Natural killer cell treated with Interleukin-12 subunit alpha and Interleukin-12 subunit beta and Interleukin-15 and Interleukin-18, amount 100 ng/mL, for 72 hours (primary cell): ENCODE results near the gene PIAS1. TPM values are rescaled to one million over a fixed set of nuclear protein-coding genes. Genes with fewer than 3 reads are reported as not detected.

ENCODE experiments used
- ATAC-seq, 2 donors: fragments of 150-1000 bp; cut with Tn5 transposase in 1 of 2; sonication (Bioruptor Pico), chemical (Tn5 transposase) in 1 of 2; 2 replicates each; pipeline ENCODE4 v1.10.0; 2021
- DNase-seq: peaks from one replicate; pipeline ENCODE4 v3.0.0; 2022; ENCODE audit warnings: low spot score
- H3K27ac Mint-ChIP-seq, 2 donors: 1 replicate in 1 of 2; 2 replicates in 1 of 2; pipeline ENCODE4 v1.8.0; 2022; ENCODE audit warnings: mixed read lengths in 2 of 2, mild to moderate bottlenecking in 1 of 2, moderate library complexity in 1 of 2
- H3K27me3 Mint-ChIP-seq, 2 donors: 1 replicate in 1 of 2; 2 replicates in 1 of 2; pipeline ENCODE4 v1.8.0; 2022; ENCODE audit warnings: mixed read lengths in 2 of 2
- H3K36me3 Mint-ChIP-seq: one replicate; pipeline ENCODE4 v1.8.0; 2022; ENCODE audit warnings: mixed read lengths
- H3K4me1 Mint-ChIP-seq, 2 donors: 1 replicate in 1 of 2; 2 replicates in 1 of 2; pipeline ENCODE4 v1.8.0; 2022; ENCODE audit warnings: low read depth in 2 of 2, mixed read lengths in 2 of 2, mild to moderate bottlenecking in 1 of 2
- H3K4me3 Mint-ChIP-seq: one replicate; pipeline ENCODE4 v1.8.0; 2022; ENCODE audit warnings: mixed read lengths
- H3K9me3 Mint-ChIP-seq: 2 replicates; pipeline ENCODE4 v1.8.0; 2022; ENCODE audit warnings: mixed read lengths
- total RNA-seq, 2 donors: library from RNA; stranded (reverse); gene quantifications; one replicate each; pipeline ENCODE4 v1.2.3, GENCODE V29; 2022

The PIAS1 gene
- total RNA-seq, 2 donors from 2014 or later: 35.0 to 50.4 TPM

DNA sequence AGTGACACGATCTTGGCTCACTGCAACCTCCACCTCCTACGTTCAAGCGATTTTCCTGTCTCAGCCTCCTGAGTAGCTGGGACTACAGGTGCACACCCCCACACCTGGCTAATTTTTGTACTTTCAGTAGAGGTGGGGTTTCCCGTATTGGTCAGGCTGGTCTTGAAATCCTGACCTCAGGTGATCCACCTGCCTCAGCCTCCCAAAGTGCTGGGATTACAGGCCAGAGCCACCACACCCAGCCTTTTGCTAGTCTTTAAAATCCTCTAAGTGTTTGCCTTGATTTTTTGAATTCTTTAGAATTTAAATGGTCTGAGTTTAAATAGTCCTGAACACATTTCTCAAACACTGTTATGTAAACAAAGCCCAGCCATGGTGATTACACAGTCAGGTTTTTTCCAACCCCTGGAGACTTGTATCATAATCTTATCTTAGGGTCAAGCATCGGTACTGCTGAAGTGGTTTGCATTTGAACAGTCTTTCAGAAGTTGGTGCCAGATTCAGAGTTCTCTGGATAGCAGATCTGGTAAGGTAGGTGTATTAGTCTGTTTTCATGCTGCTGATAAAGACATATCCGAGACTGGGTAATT lies 28.2 kb upstream of the PIAS1 start:
- Mint-ChIP-seq H3K4me3 (no peak overlapping the region), H3K27ac (no peak overlapping the region), H3K27me3 (peaks cover 9 to 13% of the 10 kb centered on the region in 2 donors), H3K4me1 (no peaks in the 10 kb centered on the region), H3K36me3 (no peaks in the 10 kb centered on the region), H3K9me3 (no peaks in the 10 kb centered on the region)
- DNase-seq (no peak), ATAC-seq (no peak)

DNA sequence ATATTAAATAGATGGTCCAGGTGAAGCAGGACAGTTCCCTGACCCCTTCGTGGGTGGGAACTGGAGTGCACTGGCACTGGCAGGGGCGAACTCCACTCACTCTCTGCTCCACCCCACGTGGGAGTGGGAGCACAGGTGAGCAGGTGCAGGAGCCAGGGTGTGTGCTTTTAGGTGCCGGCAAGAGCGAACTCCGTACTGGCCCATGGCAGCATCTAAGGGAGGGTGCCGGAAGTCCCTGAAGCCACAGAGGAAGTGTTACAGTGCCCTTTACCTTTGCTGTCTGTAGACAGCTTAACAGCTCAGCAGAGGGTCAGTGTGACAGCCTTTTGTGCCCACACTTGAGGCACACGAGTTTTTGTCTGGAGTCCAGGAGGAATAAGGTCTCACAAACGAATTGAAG lies 26.7 kb upstream of the PIAS1 start:
- H3K27me3 Mint-ChIP-seq: peaks cover 12 to 14% of the 10 kb centered on the region in 2 donors
- no peak for ATAC-seq
- DNase-seq: no peak
- H3K4me3 Mint-ChIP-seq: no peak overlapping the region
- no peaks in the 10 kb centered on the region for H3K9me3 Mint-ChIP-seq
- no peak overlapping the region for H3K27ac Mint-ChIP-seq
- no peaks in the 10 kb centered on the region for H3K36me3 Mint-ChIP-seq
- H3K4me1 Mint-ChIP-seq: no peaks in the 10 kb centered on the region

DNA sequence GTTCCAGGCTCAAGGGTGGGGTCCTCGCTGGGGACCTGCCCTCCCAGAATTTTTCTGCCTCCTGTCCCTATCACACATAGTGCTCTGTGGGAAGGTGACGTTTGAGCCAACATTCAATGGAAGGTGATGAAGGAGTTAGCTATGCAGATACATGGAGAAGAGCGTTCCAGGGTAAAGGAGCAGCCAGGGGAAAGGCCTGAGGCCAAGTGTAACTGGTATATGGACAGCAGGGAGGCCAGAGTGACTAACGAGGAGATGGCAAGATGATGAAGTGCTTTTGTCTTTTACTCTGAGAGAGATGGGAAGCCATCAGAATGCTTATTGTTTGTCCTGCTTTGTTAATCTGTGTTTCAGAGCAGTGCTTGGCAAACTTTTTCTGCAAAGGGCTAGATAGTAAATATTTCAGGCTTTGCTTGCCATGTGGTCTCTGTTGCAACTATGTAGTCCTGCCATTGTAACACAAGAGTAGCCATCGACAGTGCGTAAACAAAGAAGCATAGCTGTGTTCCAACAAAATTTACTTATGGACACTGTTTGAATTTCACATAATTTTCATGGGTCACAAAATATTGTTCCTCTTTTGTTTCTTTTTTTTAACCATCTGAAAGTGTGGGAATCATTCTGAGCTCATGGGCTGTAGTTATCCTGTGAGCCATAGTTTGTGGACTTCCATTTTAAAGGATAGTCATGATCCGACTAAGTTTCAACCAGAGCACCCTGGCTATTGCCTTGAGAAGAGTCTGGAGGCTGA lies 25.8 kb upstream of the PIAS1 start:
- peaks cover 14 to 15% of the 10 kb centered on the region in 2 donors for H3K27me3 Mint-ChIP-seq

DNA sequence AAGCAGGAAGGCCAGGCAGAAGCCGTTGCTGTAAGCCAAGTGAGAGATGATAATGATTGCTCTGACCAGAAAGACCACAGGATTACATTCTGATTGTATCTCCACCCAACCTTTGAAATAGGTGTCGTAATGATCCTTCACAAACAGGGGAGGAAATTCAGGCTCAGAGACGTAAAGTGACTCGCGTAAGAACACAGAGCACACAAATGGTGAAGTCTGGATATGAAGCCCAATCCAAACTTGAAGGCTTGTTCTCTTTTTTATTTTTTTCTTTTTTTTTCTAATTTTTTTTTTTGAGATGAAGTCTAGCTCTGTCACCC lies 25.3 kb upstream of the PIAS1 start:
- H3K4me1 Mint-ChIP-seq: no peaks in the 10 kb centered on the region
- H3K9me3 Mint-ChIP-seq: no peaks in the 10 kb centered on the region
- no peak overlapping the region for H3K27ac Mint-ChIP-seq
- peaks cover 18 to 19% of the 10 kb centered on the region in 2 donors for H3K27me3 Mint-ChIP-seq
- no peak for DNase-seq
- peak in 1 of 2 donors; percentile 31 for ATAC-seq
- H3K4me3 Mint-ChIP-seq: no peak overlapping the region
- H3K36me3 Mint-ChIP-seq: no peaks in the 10 kb centered on the region

More for the DNA sequence above, 25.8 kb upstream of the PIAS1 start:
- no peaks in the 10 kb centered on the region for H3K4me1 Mint-ChIP-seq
- ATAC-seq: no peak
- H3K36me3 Mint-ChIP-seq: no peaks in the 10 kb centered on the region
- H3K27ac Mint-ChIP-seq: no peak overlapping the region
- no peak for DNase-seq
- H3K4me3 Mint-ChIP-seq: no peak overlapping the region
- no peaks in the 10 kb centered on the region for H3K9me3 Mint-ChIP-seq

DNA sequence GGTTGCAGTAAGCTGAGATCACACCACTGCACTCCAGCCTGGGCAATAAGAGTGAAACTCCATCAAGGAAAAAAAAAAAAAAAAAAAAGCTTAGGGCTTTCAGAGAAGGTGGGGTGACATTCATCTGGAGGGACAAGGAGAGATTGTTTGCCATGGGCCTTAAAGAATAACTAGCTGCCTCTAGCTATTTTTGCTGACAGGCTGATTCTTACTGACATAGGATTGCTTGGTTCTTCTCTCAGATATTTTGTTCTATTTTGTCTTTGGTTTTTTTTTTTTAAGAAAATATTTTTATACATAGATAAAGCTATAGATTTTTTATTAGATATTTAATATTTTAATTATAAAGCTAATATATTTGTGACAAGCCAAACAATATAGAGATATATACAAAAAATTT lies 24.2 kb upstream of the PIAS1 start:
- H3K4me1 Mint-ChIP-seq: no peaks in the 10 kb centered on the region

DNA sequence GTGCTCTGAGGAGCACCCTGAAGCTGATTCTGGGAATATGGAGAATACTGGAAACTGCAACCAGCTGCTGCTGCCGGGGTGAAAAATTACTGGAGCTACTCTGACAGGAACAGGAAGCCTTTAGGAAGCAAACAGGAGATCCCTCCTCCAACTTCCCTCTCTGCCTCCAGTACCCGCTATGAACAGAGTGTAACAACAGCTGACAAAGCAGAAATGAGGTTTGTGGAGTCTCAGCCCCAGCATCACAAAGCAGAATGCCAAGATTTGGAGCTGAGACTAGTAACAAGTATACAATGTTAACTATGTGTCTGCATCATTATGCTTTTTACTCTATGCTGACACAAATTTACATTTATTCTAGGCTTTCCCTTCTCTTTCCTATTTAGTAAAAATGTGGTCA lies 22.7 kb upstream of the PIAS1 start:
- Mint-ChIP-seq H3K27ac (no peak overlapping the region), H3K36me3 (no peaks in the 10 kb centered on the region), H3K9me3 (no peaks in the 10 kb centered on the region), H3K27me3 (peaks cover 29% of the 10 kb centered on the region in 2 donors), H3K4me1 (no peaks in the 10 kb centered on the region), H3K4me3 (no peak overlapping the region)
- no peak for ATAC-seq
- no peak for DNase-seq

More for the DNA sequence above, 24.2 kb upstream of the PIAS1 start:
- no peaks in the 10 kb centered on the region for H3K9me3 Mint-ChIP-seq
- no peak overlapping the region for H3K27ac Mint-ChIP-seq
- no peaks in the 10 kb centered on the region for H3K36me3 Mint-ChIP-seq
- ATAC-seq (no peak), DNase-seq (no peak)
- H3K4me3 Mint-ChIP-seq: no peak overlapping the region
- H3K27me3 Mint-ChIP-seq: peaks cover 25 to 27% of the 10 kb centered on the region in 2 donors

DNA sequence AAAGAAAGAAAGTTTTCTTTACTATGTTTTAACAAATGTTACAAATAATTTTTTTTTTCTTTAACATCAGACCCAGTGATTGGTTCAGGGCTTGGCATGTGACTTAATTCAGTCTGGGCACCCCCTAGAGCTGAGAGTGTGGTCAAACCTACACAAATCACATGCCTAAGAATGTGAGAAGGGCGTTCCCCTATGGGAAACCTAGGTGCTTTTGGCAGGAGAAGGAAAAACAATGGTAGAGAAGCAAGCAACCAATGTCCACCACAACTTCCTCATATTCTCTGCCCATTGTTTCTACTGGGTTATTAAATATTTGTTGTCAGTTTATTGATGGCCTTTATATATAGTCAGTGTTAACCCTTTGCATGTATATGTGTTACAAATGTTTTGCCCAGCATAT lies 21.4 kb upstream of the PIAS1 start:
- Mint-ChIP-seq H3K27me3 (peaks cover 32 to 34% of the 10 kb centered on the region in 2 donors), H3K36me3 (no peaks in the 10 kb centered on the region), H3K27ac (no peak overlapping the region), H3K4me1 (peaks cover 7 to 10% of the 10 kb centered on the region in 2 donors), H3K4me3 (no peak overlapping the region), H3K9me3 (no peaks in the 10 kb centered on the region)
- DNase-seq: no peak
- no peak for ATAC-seq

DNA sequence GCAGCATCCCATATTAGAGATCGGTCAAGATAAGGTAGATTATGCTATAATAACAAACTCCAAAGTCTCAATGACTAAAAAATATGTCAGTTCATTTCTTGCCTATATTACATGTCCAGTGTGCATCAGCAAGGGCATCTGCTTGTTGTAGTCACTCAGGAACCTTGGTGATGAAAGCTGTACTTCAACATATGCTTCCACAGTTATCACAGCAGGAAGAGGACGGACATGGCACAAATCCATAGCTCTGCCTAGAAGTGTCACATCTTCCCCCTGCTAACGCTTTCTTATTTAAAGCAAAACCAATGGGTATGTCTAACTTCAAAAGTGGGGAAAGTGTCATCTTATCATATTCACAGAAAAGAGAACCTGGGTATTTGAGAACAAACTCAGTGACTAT lies 20.0 kb upstream of the PIAS1 start:
- Mint-ChIP-seq H3K27me3 (peaks cover 34 to 41% of the 10 kb centered on the region in 2 donors), H3K4me1 (peaks cover 7 to 14% of the 10 kb centered on the region in 2 donors), H3K27ac (no peak overlapping the region), H3K4me3 (no peak overlapping the region), H3K36me3 (no peaks in the 10 kb centered on the region), H3K9me3 (no peaks in the 10 kb centered on the region)
- DNase-seq (no peak), ATAC-seq (no peak)

DNA sequence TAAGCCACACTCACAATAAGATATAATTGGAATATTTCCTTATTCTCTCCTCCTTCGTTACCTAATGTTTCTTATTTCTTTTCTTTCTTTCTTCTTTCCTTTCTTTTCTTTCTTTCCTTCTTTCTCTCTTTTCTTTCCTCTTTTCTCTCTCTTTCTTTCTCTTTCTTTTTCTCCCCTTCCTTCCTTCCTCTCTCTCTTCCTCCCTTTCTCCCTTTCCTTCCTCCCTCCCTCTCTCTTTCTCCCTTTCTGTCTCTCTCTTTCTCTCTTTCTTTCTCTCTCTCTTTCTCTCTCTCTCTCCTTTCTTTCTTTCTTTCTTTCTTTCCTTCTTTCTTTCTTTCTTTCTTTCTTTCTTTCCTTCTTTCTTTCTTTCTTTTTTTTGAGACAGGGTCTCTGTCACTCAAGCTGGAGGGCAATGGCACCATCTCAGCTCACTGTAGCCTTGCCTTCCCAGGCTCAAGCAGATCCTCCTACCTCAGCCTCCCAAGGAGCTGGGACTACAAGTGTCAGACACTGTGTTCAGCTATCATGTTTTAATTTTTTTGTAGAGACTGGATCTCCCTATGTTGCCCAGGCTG lies 19.3 kb upstream of the PIAS1 start:
- H3K4me1 Mint-ChIP-seq: peaks cover 7 to 14% of the 10 kb centered on the region in 2 donors
- no peak for DNase-seq
- H3K27ac Mint-ChIP-seq: no peak overlapping the region
- H3K27me3 Mint-ChIP-seq: peaks cover 38 to 44% of the 10 kb centered on the region in 2 donors
- no peak overlapping the region for H3K4me3 Mint-ChIP-seq
- H3K36me3 Mint-ChIP-seq: no peaks in the 10 kb centered on the region
- no peak for ATAC-seq
- H3K9me3 Mint-ChIP-seq: no peaks in the 10 kb centered on the region

DNA sequence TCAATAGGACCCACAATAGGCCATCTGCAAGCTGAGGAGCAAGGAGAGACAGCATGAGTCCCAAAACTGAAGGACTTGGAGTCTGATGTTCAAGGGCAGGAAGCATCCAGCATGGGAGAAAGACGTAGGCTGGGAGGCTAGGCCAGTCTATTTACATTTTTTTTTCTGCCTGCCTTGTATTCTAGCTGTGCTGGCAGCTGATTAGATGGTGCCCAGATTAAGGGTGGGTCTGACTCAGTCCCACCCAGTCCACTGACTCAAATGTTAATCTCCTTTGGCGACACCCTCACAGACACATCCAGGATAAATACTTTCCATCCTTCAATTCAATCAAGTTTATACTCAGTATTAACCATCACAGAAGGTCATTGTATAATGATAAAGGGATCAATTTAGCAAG lies 15.9 kb upstream of the PIAS1 start:
- Mint-ChIP-seq H3K27me3 (peaks cover 33 to 43% of the 10 kb centered on the region in 2 donors), H3K36me3 (no peaks in the 10 kb centered on the region), H3K4me3 (no peak overlapping the region), H3K4me1 (peaks cover 7 to 14% of the 10 kb centered on the region in 2 donors), H3K27ac (no peak overlapping the region), H3K9me3 (no peaks in the 10 kb centered on the region)
- DNase-seq (no peak), ATAC-seq (no peak)

DNA sequence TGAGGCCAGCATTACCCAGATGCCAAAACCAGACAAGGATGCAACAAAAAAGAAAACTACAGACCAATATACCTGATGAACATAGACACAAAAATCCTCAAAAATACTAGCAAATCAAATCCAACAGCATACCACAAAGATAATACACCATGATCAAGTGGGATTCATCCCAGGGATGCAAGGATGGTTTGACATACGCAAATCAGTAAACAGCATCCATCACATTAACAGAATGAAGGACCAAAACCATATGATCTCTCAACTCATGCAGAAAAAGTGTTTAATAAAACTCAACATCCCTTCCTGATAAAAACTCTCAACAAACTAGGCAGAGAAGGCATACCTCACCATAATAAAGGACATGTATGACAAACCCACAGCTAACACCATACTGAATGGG lies 14.0 kb upstream of the PIAS1 start:
- Mint-ChIP-seq H3K27me3 (peaks cover 22 to 28% of the 10 kb centered on the region in 2 donors), H3K4me3 (no peak overlapping the region), H3K36me3 (no peaks in the 10 kb centered on the region), H3K27ac (no peak overlapping the region), H3K4me1 (peaks cover 7 to 14% of the 10 kb centered on the region in 2 donors), H3K9me3 (no peaks in the 10 kb centered on the region)
- ATAC-seq: no peak
- no peak for DNase-seq

DNA sequence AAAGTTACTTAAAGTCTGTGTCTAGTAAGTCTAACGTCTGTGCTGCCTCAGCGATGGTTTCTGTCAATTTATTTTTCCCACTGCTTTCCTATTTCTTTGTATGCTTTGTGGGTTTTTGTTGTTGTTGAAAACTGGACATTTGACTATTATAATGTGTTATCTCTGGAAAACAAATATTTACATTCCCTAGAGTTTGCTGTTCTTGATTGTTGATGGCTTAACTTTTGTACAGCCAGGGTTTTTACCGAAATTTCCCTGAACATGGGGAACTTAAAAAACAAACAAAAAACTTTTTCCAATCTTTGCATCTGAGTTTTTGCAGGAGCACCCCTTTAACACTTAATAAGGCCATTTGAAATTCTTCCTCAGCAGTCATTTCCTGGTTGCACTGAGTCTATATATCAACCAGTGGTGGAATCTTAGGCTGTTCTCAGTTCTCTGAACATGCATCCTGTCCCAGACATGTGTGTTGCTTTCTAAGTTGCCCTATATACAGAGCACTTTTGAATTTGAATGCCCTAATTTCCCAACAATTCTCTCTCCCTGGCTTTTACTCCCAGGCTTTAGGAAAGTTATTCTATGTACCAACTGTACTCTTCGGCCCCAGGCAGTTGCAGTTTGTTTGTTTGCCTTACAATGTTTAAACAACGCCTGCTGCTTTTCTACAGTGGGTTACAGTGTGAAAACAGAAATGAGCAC lies 11.8 kb upstream of the PIAS1 start:
- DNase-seq (no peak), ATAC-seq (no peak)
- Mint-ChIP-seq H3K4me1 (peaks cover 4 to 7% of the 10 kb centered on the region in 2 donors), H3K36me3 (no peaks in the 10 kb centered on the region), H3K27me3 (peaks cover 19 to 27% of the 10 kb centered on the region in 2 donors), H3K9me3 (no peaks in the 10 kb centered on the region), H3K27ac (no peak overlapping the region), H3K4me3 (no peak overlapping the region)

DNA sequence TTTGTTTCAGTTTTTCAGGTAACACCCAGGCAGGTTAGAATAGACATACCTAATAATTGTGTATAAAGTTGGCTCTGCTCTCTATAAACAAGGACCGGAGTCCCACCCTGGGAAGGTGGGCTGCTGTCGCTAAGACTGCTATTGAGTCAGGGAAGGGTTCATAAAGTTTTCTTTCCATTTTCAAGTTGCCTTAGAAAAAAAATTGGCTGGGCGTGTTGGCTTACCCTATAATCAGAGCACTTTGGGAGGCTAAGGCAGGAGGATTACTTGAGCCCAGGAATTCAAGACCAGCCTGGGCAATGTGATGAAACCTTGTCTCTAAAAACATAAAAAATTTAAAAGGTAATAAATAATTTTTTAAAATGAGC lies 11.3 kb upstream of the PIAS1 start:
- no peaks in the 10 kb centered on the region for H3K36me3 Mint-ChIP-seq
- H3K4me1 Mint-ChIP-seq: peaks cover 0 to 2% of the 10 kb centered on the region in 2 donors
- no peak for DNase-seq
- no peaks in the 10 kb centered on the region for H3K9me3 Mint-ChIP-seq
- peaks cover 15 to 21% of the 10 kb centered on the region in 2 donors for H3K27me3 Mint-ChIP-seq
- no peak overlapping the region for H3K27ac Mint-ChIP-seq
- ATAC-seq: no peak
- H3K4me3 Mint-ChIP-seq: no peak overlapping the region
